ENCODE data around the gene UPK1A.

DNA sequence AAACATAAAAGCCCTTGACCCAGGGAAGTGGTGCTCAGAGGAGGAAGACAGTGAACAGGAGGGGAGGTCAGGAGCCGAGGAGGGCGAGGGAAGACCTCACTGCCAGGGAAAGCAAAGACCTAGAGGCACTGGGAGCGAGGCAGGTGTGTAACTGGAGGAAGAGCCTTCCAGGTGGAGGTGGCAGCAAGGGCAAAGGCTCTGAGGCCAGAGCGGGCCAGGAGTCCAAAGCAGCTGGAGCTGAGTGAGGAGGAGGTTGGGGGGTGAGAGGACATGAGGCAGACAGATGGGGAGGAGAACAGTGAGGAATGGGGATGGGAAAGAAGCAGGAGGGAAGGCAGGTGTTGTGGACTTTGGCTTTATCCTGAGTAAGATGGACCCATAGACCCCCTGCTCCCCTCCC is 3.7 kb downstream of the UPK1A start:
- TF ChIP-seq BHLHE40 (IDR thresholded peaks at IDR 0.05; ENCODE audit: borderline replicate concordance) = no peak
- no peak for TF ChIP-seq ZNF384 (IDR thresholded peaks at IDR 0.05)
- TF ChIP-seq SUZ12 (IDR thresholded peaks at IDR 0.05) = no peak
- TF ChIP-seq TARDBP (IDR thresholded peaks at IDR 0.05) = no peak
- no peak for TF ChIP-seq SP1 (IDR thresholded peaks at IDR 0.05)
- no peak for TF ChIP-seq ELF4 (IDR thresholded peaks at IDR 0.05)
- TF ChIP-seq FOXK2 (IDR thresholded peaks at IDR 0.05) = no peak
- TF ChIP-seq ARNT (IDR thresholded peaks at IDR 0.05) = no peak
- no peak for TF ChIP-seq LEF1 (IDR thresholded peaks at IDR 0.05; ENCODE audit: borderline replicate concordance)
- no peak for TF ChIP-seq FOXA1 (IDR thresholded peaks at IDR 0.05)
- no peak for TF ChIP-seq CTBP1 (IDR thresholded peaks at IDR 0.05; ENCODE audit: borderline replicate concordance)
